Activated T-cell treated with anti-CD3 and anti-CD28 coated beads, Interleukin-2, amount 50 U/mL, for 1 hour (primary cell): ENCODE results near the gene BEST4.
A peak's percentile ranks its signal among the peaks of the same experiment; 100 is the strongest.
"Not testable (repeated sequence)": the region's sequence is repeated elsewhere in the genome, so short reads cannot be mapped to it uniquely, and the experiment has no call there.

Experiments
- DNase-seq: peaks from one replicate; pipeline ENCODE4 v3.0.0-alpha.2; 2020

The BEST4 gene

GRCh38 chr1:44788120-44788860, at the start of gene BEST4:
Gene BEST4, minus strand, starts transcription at chr1:44788170. Its CDS starts 465 bp downstream, at chr1:44787705.
- no peak for DNase-seq

DNA sequence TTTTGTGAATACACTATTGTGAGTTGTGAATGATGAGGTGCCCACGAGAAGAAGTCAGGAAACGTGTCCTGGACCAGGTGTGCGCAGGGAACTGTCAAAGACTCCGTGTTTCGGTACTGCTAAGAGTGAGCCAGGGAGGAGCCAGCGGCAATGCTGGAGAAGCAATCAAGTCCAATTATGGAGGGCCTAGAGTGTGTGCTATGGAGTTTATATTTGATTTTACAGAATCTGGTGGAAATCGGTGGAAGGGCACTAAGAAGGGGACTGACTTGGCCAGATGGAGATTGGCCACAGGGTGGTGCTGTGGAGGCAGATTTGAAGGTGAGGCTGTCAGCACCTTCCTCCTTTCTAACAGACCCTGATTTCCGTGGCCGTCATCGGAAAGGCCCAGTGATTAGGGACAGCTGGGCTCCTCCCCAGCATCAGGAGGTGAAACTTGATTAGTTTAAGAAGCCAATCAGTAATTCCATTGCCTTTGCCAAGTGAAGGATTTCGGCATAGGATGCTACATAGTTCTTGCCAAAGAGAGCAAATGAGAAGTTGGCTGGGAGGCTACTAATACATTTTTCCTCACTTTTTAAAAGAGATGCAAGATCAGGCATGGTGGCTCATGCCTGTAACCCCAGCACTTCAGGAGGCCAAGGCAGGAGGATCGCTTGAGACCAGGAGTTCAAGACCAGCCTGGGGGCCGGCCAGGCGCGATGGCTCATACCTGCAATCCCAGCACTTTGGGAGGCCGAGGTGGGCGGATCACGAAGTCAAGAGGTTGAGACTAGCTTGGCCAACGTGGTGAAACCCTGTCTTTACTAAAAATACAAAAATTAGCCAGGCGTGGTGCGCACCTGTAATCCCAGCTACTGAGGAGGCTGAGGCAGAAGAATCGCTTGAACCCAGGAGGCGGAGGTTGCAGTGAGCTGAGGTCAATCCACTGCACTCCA, 48.0 kb upstream of the BEST4 start:
- peak; percentile 86 for DNase-seq

GRCh38 chr1:44834328-44834727, 46.4 kb upstream of the BEST4 start:
- DNase-seq, result no peak

DNA sequence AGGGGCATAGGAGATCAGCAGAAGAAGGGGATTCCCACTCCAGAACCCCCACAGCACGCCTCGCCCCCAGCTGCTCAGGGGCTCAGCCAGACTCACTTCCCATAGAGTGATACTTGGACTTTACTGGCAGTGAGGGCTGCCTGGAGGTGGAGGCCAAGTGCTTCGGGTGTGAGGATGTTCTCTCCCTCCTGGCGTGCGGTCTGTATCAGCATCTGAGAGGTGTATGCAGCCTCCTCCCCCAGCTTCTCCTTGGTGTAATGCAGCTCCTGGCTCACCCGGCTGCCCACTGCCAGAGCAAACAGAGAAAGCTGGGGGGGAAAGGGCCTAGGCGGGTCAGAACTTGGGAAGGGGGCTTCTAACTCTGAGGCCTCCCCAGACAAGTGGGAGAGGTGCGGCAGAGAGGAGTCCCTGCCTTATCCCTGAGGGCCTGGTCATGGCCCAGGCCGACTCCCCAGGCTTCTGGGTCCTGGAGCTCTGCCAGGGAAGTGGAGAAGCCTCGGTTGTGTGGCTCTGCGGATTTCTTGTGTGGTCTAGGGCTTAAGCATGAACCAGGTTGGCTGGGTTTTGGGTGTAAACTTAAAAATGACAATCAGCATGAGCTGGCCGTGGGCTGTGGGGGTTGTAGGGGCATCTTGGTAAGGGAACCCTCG, 44.2 kb upstream of the BEST4 start:
- DNase-seq, result no peak

- no peak for DNase-seq
Measured at GRCh38 chr1:44831516-44831915, 43.5 kb upstream of the BEST4 start.

- no peak for DNase-seq
Measured at GRCh38 chr1:44830900-44831304, 42.9 kb upstream of the BEST4 start.

DNA sequence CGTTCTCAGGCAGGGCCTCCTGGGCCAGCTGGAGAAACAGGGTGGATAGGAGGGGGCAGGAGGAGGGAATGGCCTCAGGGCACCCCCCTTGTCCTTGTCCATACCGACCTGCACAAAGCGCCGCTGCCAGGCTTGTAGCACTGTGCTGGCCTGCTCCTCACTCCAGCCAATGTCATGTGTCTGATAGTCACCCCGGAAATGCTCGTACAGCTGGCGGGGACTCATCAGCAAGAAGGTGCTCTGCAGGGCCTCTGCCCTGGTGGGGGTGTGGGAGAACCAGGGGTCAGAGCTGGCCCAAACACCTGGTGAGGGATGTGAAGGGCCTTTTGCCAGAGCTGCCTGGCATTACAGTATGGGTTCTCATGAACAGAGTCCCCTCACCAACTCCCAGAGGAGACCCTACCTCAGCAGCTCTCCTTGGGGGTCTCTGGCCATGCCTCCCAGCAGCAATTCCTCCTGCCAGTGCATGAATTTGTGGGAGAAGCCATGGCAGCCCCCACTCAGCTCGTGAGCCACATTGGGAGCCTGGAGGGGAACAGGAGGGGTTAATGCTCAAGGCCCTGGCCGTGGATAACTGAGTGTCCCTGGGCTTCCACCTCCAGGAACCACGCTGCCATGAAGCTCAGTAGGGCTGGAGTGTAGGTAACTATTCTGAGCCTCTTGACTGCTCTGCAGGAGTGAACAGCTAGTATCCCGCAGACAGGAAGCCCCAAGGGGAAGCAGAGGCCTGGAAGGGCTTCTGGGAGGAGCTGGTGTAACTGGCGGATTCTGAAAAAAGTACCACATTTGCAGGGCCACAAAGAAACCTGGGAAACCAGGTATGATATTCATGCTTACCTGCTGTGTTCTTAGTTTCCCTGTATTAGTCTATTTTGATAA, 41.8 kb upstream of the BEST4 start:
- no peak for DNase-seq

- DNase-seq, result no peak
Measured at GRCh38 chr1:44828841-44829440, 41.0 kb upstream of the BEST4 start.

DNA sequence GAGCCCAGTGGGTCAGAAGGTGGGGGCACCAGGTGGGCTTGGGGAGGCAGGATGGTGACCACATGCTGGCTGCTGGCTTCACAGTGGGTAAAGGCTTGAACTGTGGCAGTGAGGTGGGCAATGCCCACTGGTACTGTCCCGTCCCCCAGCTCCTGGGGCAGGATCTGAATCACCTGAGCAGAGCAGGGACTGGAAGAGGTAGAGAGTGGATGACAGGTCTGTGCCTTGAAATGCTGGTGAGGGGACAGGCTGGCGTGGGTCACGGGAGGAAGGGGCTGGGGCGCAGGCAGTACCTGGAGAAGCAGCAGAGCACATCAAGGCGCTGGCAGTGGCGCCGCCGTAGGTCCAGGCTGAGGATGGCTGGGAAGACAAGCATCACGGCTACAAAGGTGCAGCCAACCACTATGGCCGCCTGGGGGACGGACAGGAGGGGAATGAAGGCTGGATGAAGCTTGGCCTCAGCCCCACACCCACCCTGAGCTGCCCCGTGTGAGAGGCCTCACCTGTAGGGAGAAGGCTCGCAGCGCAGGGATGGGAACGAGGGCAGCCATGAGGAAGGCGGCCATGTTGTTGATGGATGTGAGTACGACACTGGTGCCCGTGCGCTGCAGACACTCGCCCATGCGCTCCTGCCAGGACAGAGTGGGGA, 40.2 kb upstream of the BEST4 start:
- no peak for DNase-seq

DNA sequence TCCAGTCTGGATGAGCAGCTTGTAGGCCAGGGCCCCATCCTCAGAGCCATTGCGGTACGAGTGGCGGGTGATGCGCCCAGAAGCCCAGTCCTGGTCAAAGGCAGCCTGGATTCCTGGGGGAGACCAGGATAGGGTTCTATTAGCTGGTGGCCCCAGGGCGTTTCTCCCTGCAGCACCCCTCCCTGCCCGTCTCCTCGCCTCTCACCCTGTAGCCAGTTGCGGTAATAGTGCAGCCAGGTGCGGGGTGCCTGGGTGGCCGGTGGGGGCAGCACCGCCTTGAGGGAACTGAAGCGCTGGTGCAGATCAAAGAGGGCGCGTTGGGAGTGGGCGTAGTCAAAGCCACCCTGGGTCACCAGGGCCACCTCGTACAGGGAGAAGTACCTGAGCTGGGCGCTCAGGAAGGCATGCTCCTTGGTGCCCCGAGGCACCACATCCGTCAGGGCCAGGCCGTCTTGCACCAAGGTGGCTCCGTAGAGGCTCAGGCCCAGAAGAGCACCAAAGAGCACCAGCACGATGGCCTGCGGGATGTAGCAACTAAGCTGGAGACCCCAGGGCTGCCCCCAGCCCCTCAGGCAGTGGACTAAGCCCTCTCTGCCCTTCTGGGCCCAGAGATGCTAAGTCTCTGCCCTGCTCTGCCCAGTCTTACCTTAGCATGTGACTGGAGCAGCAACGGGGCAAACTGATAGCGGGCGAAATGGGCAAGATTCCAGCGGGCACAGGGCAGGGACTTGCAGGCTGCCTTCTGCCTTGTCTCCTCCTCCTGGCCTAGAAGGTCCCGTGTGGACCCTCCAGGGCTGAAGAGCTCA, 39.4 kb upstream of the BEST4 start:
- DNase-seq, result no peak

GRCh38 chr1:44826375-44827196, 38.6 kb upstream of the BEST4 start:
- DNase-seq, result no peak

GRCh38 chr1:44824392-44824791, 36.4 kb upstream of the BEST4 start:
- DNase-seq, result not testable (repeated sequence)

GRCh38 chr1:44822981-44823451, 35.0 kb upstream of the BEST4 start:
- no peak for DNase-seq

- DNase-seq, result no peak
Measured at GRCh38 chr1:44822131-44822701, 34.2 kb upstream of the BEST4 start.

- DNase-seq, result no peak
Measured at GRCh38 chr1:44821240-44821715, 33.3 kb upstream of the BEST4 start.

GRCh38 chr1:44820328-44821239, 32.6 kb upstream of the BEST4 start:
- peak; percentile 26 for DNase-seq

DNA sequence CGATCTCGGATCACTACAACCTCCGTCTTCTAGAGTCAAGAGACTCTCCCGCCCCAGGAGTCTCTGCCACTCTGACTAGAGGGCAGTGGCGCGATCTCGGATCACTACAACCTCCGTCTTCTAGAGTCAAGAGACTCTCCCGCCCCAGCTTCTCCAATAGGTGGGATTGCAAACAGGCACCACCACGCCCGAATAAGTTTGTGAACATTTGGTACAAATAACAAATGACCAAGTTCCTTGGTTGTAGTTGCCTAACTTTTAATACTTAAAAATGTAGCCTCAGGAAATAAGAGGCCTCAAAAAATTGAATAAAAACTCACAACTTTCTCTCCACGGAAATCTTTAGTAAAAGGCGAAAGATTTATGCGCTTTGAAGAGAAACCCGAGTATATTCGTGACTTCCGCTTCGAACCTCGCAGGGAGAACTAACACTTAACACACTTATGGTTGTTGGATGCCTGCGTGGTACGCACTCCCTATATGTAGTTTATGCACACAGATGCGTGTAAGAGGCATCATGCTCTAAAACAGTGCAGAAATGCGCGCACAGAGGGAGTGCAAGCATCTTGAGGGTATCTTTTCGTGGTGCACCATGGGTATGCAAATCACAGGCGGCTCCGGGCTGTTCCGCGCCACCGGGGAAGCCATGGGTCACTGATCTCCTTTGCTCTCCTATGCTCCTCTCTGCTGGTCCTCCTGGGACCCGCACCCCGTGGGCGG, 31.8 kb upstream of the BEST4 start:
- DNase-seq, result peak; percentile 87
